ENCODE data around the gene USP40. TPM values are rescaled to one million over a fixed set of nuclear protein-coding genes. Genes with fewer than 3 reads are reported as not detected.

Gene USP40
- total and polyA plus RNA-seq, 8 donors: 17.2 to 34.7 (median 22.7) TPM

DNA sequence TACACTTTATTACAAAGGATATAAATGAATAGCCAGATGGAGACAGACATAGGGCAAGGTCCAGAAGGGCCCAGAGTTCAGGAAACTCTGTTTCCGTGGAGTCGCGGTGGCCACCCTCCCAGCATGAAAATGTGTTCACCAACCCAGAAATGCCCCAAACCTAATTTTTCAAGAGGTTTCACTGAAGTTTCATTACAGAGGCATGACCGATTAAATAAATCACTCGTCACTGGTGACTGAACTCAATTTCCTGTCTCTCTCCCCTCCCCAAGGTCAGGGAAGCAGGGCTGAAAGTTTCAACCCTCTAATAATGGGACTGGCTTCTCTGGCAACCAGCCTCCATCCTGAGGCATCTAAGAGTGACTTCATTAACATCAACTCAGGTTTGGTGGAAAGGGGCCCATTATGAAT is 22.4 kb downstream of the USP40 start:
- H3K27ac ChIP-seq: no peak overlapping the region
- 83 to 87% methylated on average over 5 of the region's 5 CpGs for WGBS, 2 donors
- H3K4me1 ChIP-seq: no peaks in the 10 kb centered on the region
- peaks cover 0 to 30% (median 0%) of the 10 kb centered on the region in 3 donors for H3K36me3 ChIP-seq
- intact Hi-C loops (cut with DNase I): no loop called here
- H3K9me3 ChIP-seq: no peaks in the 10 kb centered on the region
- TF ChIP-seq, protein P1, sequence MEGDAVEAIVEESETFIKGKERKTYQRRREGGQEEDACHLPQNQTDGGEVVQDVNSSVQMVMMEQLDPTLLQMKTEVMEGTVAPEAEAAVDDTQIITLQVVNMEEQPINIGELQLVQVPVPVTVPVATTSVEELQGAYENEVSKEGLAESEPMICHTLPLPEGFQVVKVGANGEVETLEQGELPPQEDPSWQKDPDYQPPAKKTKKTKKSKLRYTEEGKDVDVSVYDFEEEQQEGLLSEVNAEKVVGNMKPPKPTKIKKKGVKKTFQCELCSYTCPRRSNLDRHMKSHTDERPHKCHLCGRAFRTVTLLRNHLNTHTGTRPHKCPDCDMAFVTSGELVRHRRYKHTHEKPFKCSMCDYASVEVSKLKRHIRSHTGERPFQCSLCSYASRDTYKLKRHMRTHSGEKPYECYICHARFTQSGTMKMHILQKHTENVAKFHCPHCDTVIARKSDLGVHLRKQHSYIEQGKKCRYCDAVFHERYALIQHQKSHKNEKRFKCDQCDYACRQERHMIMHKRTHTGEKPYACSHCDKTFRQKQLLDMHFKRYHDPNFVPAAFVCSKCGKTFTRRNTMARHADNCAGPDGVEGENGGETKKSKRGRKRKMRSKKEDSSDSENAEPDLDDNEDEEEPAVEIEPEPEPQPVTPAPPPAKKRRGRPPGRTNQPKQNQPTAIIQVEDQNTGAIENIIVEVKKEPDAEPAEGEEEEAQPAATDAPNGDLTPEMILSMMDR (IDR thresholded peaks at IDR 0.05): no peak
- no peak for DNase-seq
- no peak overlapping the region for H3K4me3 ChIP-seq
- no peak for ATAC-seq
- no peak for FAIRE-seq
- no peaks in the 10 kb centered on the region for H3K27me3 ChIP-seq

DNA sequence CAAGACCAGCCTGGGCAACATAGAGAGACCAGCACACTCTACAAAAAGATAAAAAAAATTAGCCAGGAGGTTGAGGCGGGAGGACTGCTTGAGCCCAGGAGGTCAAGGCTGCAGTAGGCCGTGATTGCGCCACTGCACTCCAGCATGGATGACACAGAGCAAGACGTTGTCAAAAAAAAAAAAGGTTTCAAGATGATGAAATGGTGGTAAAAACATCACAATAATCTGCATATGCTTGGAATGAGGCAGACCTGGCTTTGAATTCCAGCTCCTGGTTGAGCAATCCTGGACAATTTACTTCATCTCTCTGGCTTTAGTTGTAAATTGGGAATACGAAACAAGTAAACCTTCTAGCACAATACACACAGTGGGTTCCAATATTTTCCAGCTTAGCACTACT is 24.1 kb downstream of the USP40 start:
- TF ChIP-seq, protein P1 (IDR thresholded peaks at IDR 0.05): no peak
- H3K9me3 ChIP-seq: no peaks in the 10 kb centered on the region
- no peak for DNase-seq

DNA sequence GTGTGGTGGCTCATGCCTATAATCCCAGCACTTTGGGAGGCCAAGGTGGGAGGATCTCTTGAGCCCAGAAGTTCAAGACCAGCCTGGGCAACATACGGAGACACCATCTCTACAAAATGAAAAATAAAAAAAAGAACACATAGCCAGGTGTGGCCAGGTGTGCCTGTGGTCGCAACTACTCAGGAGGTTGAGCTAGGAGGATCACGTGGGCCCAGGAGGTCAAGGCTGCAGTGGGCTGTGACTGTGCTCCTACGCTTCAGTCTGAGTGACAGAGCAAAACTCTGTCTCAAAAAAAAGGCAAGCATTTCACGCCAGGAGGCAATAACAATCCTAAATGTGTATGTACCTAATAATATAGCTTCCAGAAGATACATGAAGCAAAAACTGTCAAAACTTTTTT is 27.8 kb downstream of the USP40 start:
- intact Hi-C loops (cut with DNase I): no loop called here
- H3K4me1 ChIP-seq: no peaks in the 10 kb centered on the region
- no peak for ATAC-seq
- H3K27me3 ChIP-seq: no peaks in the 10 kb centered on the region
- TF ChIP-seq, protein P1 (IDR thresholded peaks at IDR 0.05): no peak
- no peak overlapping the region for H3K4me3 ChIP-seq
- no peak for FAIRE-seq
- DNase-seq: no peak
- 94% methylated on average over 5 of the region's 5 CpGs for WGBS, 2 donors
- no peaks in the 10 kb centered on the region for H3K9me3 ChIP-seq
- peaks cover 0 to 8% (median 0%) of the 10 kb centered on the region in 3 donors for H3K36me3 ChIP-seq
- H3K27ac ChIP-seq: no peak overlapping the region

More for the DNA sequence above, 24.1 kb downstream of the USP40 start:
- ATAC-seq: peak in 1 of 4 donors; percentile 62
- Histone ChIP-seq H3K27ac (no peak overlapping the region), H3K27me3 (no peaks in the 10 kb centered on the region), H3K4me3 (no peak overlapping the region), H3K36me3 (peaks cover 0 to 16% (median 0%) of the 10 kb centered on the region in 3 donors), H3K4me1 (no peaks in the 10 kb centered on the region)
- 74 to 75% methylated on average over 5 of the region's 5 CpGs for WGBS, 2 donors
- no peak for FAIRE-seq
- intact Hi-C loops (cut with DNase I): no loop called here

DNA sequence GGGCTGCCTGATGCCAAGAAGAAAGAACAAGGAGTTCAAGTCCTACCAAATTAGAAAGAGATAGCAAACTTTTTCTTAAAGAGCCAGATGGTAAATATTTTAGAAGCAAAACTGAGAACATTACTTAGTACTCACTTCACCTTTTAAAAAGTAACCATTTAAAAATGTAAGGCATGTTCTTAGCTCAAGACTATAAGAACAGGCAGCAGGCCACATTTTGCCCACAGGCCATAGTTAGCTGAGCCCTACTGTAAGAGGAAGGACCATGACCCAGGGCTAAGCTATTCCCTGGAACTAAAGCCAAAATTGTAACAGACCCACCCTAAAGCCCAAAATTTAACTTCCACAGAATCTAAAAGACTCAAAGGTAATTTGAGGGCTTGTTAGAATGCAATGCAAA is 31.3 kb downstream of the USP40 start:
- Histone ChIP-seq H3K27ac (no peak overlapping the region), H3K4me3 (no peak overlapping the region), H3K4me1 (no peaks in the 10 kb centered on the region), H3K36me3 (peaks cover 0 to 24% (median 0%) of the 10 kb centered on the region in 3 donors), H3K9me3 (no peaks in the 10 kb centered on the region), H3K27me3 (no peaks in the 10 kb centered on the region)
- intact Hi-C loops (cut with DNase I): no loop called here
- DNase-seq (no peak), ATAC-seq (no peak), FAIRE-seq (no peak)
- TF ChIP-seq, protein P1 (IDR thresholded peaks at IDR 0.05): no peak

DNA sequence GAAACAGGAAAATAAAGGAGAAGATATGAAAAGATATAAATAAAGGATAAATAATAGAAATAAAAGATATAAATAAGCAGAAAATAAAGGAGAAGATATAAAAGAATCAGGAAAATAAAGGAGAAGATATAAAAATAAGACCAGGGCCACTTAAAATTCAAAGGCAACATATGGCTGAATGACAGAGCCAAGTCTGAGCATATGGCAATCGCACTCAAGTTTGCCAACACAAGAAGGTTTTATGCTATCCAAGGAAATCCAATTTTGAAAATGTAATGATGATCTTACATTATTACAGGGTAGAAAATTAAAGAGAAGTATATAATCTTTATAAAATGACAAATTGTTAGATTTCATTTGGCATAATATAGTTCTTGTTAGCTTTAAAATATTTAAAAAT is 33.6 kb downstream of the USP40 start:
- ATAC-seq: no peak
- Histone ChIP-seq H3K4me3 (no peak overlapping the region), H3K27ac (no peak overlapping the region), H3K9me3 (no peaks in the 10 kb centered on the region), H3K36me3 (peaks cover 0 to 24% (median 0%) of the 10 kb centered on the region in 3 donors), H3K27me3 (no peaks in the 10 kb centered on the region), H3K4me1 (no peaks in the 10 kb centered on the region)
- intact Hi-C loops (cut with DNase I): no loop called here
- TF ChIP-seq, protein P1 (IDR thresholded peaks at IDR 0.05): no peak
- DNase-seq: no peak
- WGBS, 2 donors: 95 to 97% methylated on average over 1 of the region's 1 CpG
- FAIRE-seq: no peak
